SK-N-SH (cell line): Measurements from ENCODE around the gene SLC22A4. TPM values are rescaled to one million over a fixed set of nuclear protein-coding genes. Genes with fewer than 3 reads are reported as not detected.

Experiments used
- CTCF ChIP-seq: fragments of 200-600 bp; sonication (generic); IDR thresholded peaks from 2 replicates; pipeline ENCODE4 v1.6.1; 2017; ENCODE audit warnings: antibody characterized with exemption, mild to moderate bottlenecking, moderate library complexity
- EZH2phosphoT487 ChIP-seq: fragments of 200-600 bp; sonication (generic); IDR thresholded peaks from 2 replicates; pipeline ENCODE4 v1.6.1; 2017; ENCODE audit warnings: low read depth, mixed run types, mild to moderate bottlenecking, antibody characterized with exemption, moderate library complexity, borderline replicate concordance
- FOSL2 ChIP-seq: IDR thresholded peaks from 2 replicates; pipeline ENCODE4 v1.4.0; 2012; ENCODE audit warnings: low read depth, mild to moderate bottlenecking, moderate library complexity, borderline replicate concordance
- JUND ChIP-seq: IDR thresholded peaks from 2 replicates; pipeline ENCODE4 v1.4.0; 2012
- MAX ChIP-seq: IDR thresholded peaks from 2 replicates; pipeline ENCODE4 v1.4.0; 2012; ENCODE audit warnings: low read depth
- MXI1 ChIP-seq: IDR thresholded peaks from 2 replicates; pipeline ENCODE4 v1.6.1; 2012; ENCODE audit warnings: mild to moderate bottlenecking, low read depth, low read length, improper control_type of control experiment
- NFIC ChIP-seq: IDR thresholded peaks from 2 replicates; pipeline ENCODE4 v1.4.0; 2012; ENCODE audit warnings: borderline replicate concordance
- NRF1 ChIP-seq: IDR thresholded peaks from 2 replicates; pipeline ENCODE4 v1.6.1; 2012; ENCODE audit warnings: low read depth, mild to moderate bottlenecking, low read length
- PBX3 ChIP-seq: IDR thresholded peaks from 2 replicates; pipeline ENCODE4; 2012
- POLR2AphosphoS5 ChIP-seq: IDR thresholded peaks from 2 replicates; pipeline ENCODE4 v1.6.1; 2012; ENCODE audit warnings: low read depth, low read length
- RAD21 ChIP-seq: IDR thresholded peaks from 2 replicates; pipeline ENCODE4 v1.6.1; 2012; ENCODE audit warnings: mild to moderate bottlenecking, low read length
- RFX5 ChIP-seq: IDR thresholded peaks from 2 replicates; pipeline ENCODE4 v1.6.1; 2012; ENCODE audit warnings: mild to moderate bottlenecking, improper control_type of control experiment, low read length
- SIN3A ChIP-seq: IDR thresholded peaks from 2 replicates; pipeline ENCODE4 v1.6.1; 2012; ENCODE audit warnings: low read depth, mild to moderate bottlenecking, low read length, moderate library complexity, borderline replicate concordance
- SMC3 ChIP-seq: IDR thresholded peaks from 2 replicates; pipeline ENCODE4 v1.6.1; 2012; ENCODE audit warnings: low read depth, low read length, improper control_type of control experiment
- TAF1 ChIP-seq: IDR thresholded peaks from 2 replicates; pipeline ENCODE4 v1.6.1; 2012; ENCODE audit warnings: low read depth, mild to moderate bottlenecking, low read length, moderate library complexity, borderline replicate concordance
- TEAD4 ChIP-seq: IDR thresholded peaks from 2 replicates; pipeline ENCODE4 v1.4.0; 2012; ENCODE audit warnings: mild to moderate bottlenecking, borderline replicate concordance; ENCODE audit not compliant: insufficient read depth
- USF2 ChIP-seq: fragments of 150-350 bp; IDR thresholded peaks from 2 replicates; pipeline ENCODE4 v1.6.1; 2017; ENCODE audit warnings: antibody characterized with exemption, low read length, low read depth, borderline replicate concordance
- polyA plus RNA-seq, 3 experiments: library from polyadenylated mRNA; depleted of rRNA; stranded (reverse); fragments of >200 nt; gene quantifications; 2 replicates each; pipeline ENCODE4 v1.2.3, GENCODE V29; 2012

The SLC22A4 gene
- polyA plus RNA-seq, 1 of the 3 experiments (the other 2 are of a cell fraction) = 3.3 TPM

- peak; percentile 77 for TF ChIP-seq PBX3
- peak; percentile 70 for TF ChIP-seq NFIC
- no peak for TF ChIP-seq RFX5
- peak; percentile 44 for TF ChIP-seq NRF1
- peak; percentile 49; the same call in 1 of the 2 replicates for TF ChIP-seq FOSL2
- no peak for TF ChIP-seq SMC3
- peak; percentile 36; the same call in 1 of the 2 replicates for TF ChIP-seq SIN3A
- no peak for TF ChIP-seq JUND
- no peak for TF ChIP-seq TAF1
- TF ChIP-seq CTCF = peak; percentile 42
- no peak for TF ChIP-seq EZH2phosphoT487
- TF ChIP-seq POLR2AphosphoS5 = no peak
- TF ChIP-seq MXI1 = peak; percentile 70
- peak; percentile 65; the same call in 1 of the 2 replicates for TF ChIP-seq TEAD4
- peak; percentile 74 for TF ChIP-seq MAX
- no peak for TF ChIP-seq RAD21
- no peak for TF ChIP-seq USF2
Observed at GRCh38 chr5:132265336-132266030, 28.7 kb upstream of the SLC22A4 start (continued).
